CMK (cell line): ENCODE measurements around the gene ANKRD55.
"Not testable (repeated sequence)": the region's sequence is repeated elsewhere in the genome, so short reads cannot be mapped to it uniquely, and the experiment has no call there.

Experiments used
- DNase-seq: peaks from one replicate; pipeline ENCODE4 v3.0.0-alpha.2; 2010; ENCODE audit warnings: low read depth

The ANKRD55 gene

GRCh38 chr5:56253126-56253525 is 20.0 kb upstream of the ANKRD55 start:
- DNase-seq: no peak

- DNase-seq: no peak
Observed at GRCh38 chr5:56251918-56252553, 18.9 kb upstream of the ANKRD55 start.

GRCh38 chr5:56251440-56251839 is 18.3 kb upstream of the ANKRD55 start:
- no peak for DNase-seq

GRCh38 chr5:56250011-56250410 is 16.9 kb upstream of the ANKRD55 start:
- DNase-seq: no peak

- DNase-seq: not testable (repeated sequence)
Observed at GRCh38 chr5:56249085-56249484, 16.0 kb upstream of the ANKRD55 start.

GRCh38 chr5:56247592-56247991 is 14.5 kb upstream of the ANKRD55 start:
- no peak for DNase-seq

GRCh38 chr5:56246769-56247168 is 13.6 kb upstream of the ANKRD55 start:
- no peak for DNase-seq

GRCh38 chr5:56245481-56245880 is 12.4 kb upstream of the ANKRD55 start:
- DNase-seq: no peak

- no peak for DNase-seq
Observed at GRCh38 chr5:56244627-56245026, 11.5 kb upstream of the ANKRD55 start.

- DNase-seq: not testable (repeated sequence)
Observed at GRCh38 chr5:56242271-56242670, 9.1 kb upstream of the ANKRD55 start.

- no peak for DNase-seq
Observed at GRCh38 chr5:56232538-56232937, 592 bp downstream of the ANKRD55 start.

GRCh38 chr5:56230576-56230975 is 2.6 kb downstream of the ANKRD55 start:
- DNase-seq: no peak

GRCh38 chr5:56229111-56229510 is 4.0 kb downstream of the ANKRD55 start:
- no peak for DNase-seq

GRCh38 chr5:56228631-56229030 is 4.5 kb downstream of the ANKRD55 start:
- DNase-seq: no peak

GRCh38 chr5:56227691-56228090 is 5.4 kb downstream of the ANKRD55 start:
- no peak for DNase-seq

- DNase-seq: not testable (repeated sequence)
Observed at GRCh38 chr5:56223298-56223697, 9.8 kb downstream of the ANKRD55 start.

GRCh38 chr5:56221601-56222000 is 11.5 kb downstream of the ANKRD55 start:
- DNase-seq: not testable (repeated sequence)

- DNase-seq: no peak
Observed at GRCh38 chr5:56215019-56215830, 17.9 kb downstream of the ANKRD55 start.

- DNase-seq: not testable (repeated sequence)
Observed at GRCh38 chr5:56213886-56214535, 19.1 kb downstream of the ANKRD55 start.

- DNase-seq: no peak
Observed at GRCh38 chr5:56212130-56212879, 20.8 kb downstream of the ANKRD55 start.

GRCh38 chr5:56211298-56211865 is 21.7 kb downstream of the ANKRD55 start:
- DNase-seq: no peak

- no peak for DNase-seq
Observed at GRCh38 chr5:56208681-56209080, 24.4 kb downstream of the ANKRD55 start.
